Activated T-cell treated with anti-CD3 and anti-CD28 coated beads, Interleukin-2, amount 50 U/mL, for 4 hours (primary cell): Measurements from ENCODE around the gene PRUNE2. TPM values are rescaled to one million over a fixed set of nuclear protein-coding genes. Genes with fewer than 3 reads are reported as not detected.
"Not testable (repeated sequence)": the region's sequence is repeated elsewhere in the genome, so short reads cannot be mapped to it uniquely, and the experiment has no call there.

ENCODE experiments used
- ATAC-seq, 2 donors: fragments of 200-7000 bp; cut with Tn5 transposase; one replicate each; pipeline ENCODE4 v1.10.0; 2021
- DNase-seq: peaks from one replicate; pipeline ENCODE4 v3.0.0-alpha.2; 2020
- H3K27me3 Mint-ChIP-seq: one replicate; pipeline ENCODE4 v1.8.0; 2021; ENCODE audit warnings: low read depth, mixed read lengths
- H3K36me3 Mint-ChIP-seq: one replicate; pipeline ENCODE4 v1.8.0; 2022; ENCODE audit warnings: mixed read lengths; ENCODE audit not compliant: insufficient read depth
- H3K4me1 Mint-ChIP-seq: one replicate; pipeline ENCODE4 v1.8.0; 2021; ENCODE audit warnings: low read depth, mixed read lengths
- H3K4me3 Mint-ChIP-seq: one replicate; pipeline ENCODE4 v1.8.0; 2021; ENCODE audit warnings: mild to moderate bottlenecking, moderate library complexity, mixed read lengths
- H3K9me3 Mint-ChIP-seq: one replicate; pipeline ENCODE4 v1.8.0; 2021; ENCODE audit warnings: mixed read lengths
- total RNA-seq, 3 donors: library from RNA; stranded (reverse); gene quantifications; one replicate each; pipeline ENCODE4 v1.2.1, GENCODE V29; 2021

The PRUNE2 gene
- total RNA-seq, 3 donors from 2014 or later: 0.05 to 0.08 TPM; not detected in 1

- Mint-ChIP-seq H3K27me3 (peaks cover 36% of the 10 kb centered on the region), H3K9me3 (no peaks in the 10 kb centered on the region), H3K4me1 (peaks cover 8% of the 10 kb centered on the region), H3K36me3 (no peaks in the 10 kb centered on the region), H3K4me3 (no peak overlapping the region)
- peak in 1 of 2 donors; percentile 76 for ATAC-seq
- DNase-seq: no peak
These were observed 218.0 kb downstream of the PRUNE2 start for GRCh38 chr9:76687861-76688391.

GRCh38 chr9:76686756-76687155 lies 219.2 kb downstream of the PRUNE2 start:
- no peaks in the 10 kb centered on the region for H3K9me3 Mint-ChIP-seq
- H3K4me1 Mint-ChIP-seq: peaks cover 2% of the 10 kb centered on the region
- H3K27me3 Mint-ChIP-seq: peaks cover 26% of the 10 kb centered on the region
- H3K4me3 Mint-ChIP-seq: no peak overlapping the region
- DNase-seq: no peak
- no peaks in the 10 kb centered on the region for H3K36me3 Mint-ChIP-seq
- ATAC-seq: no peak

- Mint-ChIP-seq H3K27me3 (peaks cover 13% of the 10 kb centered on the region), H3K4me1 (peaks cover 7% of the 10 kb centered on the region), H3K4me3 (no peak overlapping the region), H3K36me3 (no peaks in the 10 kb centered on the region), H3K9me3 (no peaks in the 10 kb centered on the region)
- DNase-seq (no peak), ATAC-seq (no peak)
These were observed 221.7 kb downstream of the PRUNE2 start for GRCh38 chr9:76684213-76684612.

- Mint-ChIP-seq H3K9me3 (no peaks in the 10 kb centered on the region), H3K27me3 (peaks cover 2% of the 10 kb centered on the region), H3K36me3 (no peaks in the 10 kb centered on the region), H3K4me1 (peaks cover 7% of the 10 kb centered on the region), H3K4me3 (no peak overlapping the region)
- DNase-seq (no peak), ATAC-seq (no peak)
These were observed 224.4 kb downstream of the PRUNE2 start for GRCh38 chr9:76681556-76681955.

- Mint-ChIP-seq H3K4me3 (no peak overlapping the region), H3K9me3 (no peaks in the 10 kb centered on the region), H3K27me3 (peaks cover 2% of the 10 kb centered on the region), H3K36me3 (no peaks in the 10 kb centered on the region), H3K4me1 (peaks cover 7% of the 10 kb centered on the region)
- ATAC-seq: peak; percentile 72 to 88
- DNase-seq: no peak
These were observed 225.0 kb downstream of the PRUNE2 start for GRCh38 chr9:76680716-76681425.

GRCh38 chr9:76677481-76678055 lies 228.3 kb downstream of the PRUNE2 start:
- peaks cover 2% of the 10 kb centered on the region for H3K27me3 Mint-ChIP-seq
- no peaks in the 10 kb centered on the region for H3K36me3 Mint-ChIP-seq
- H3K4me3 Mint-ChIP-seq: no peak overlapping the region
- ATAC-seq: no peak
- peaks cover 7% of the 10 kb centered on the region for H3K4me1 Mint-ChIP-seq
- no peaks in the 10 kb centered on the region for H3K9me3 Mint-ChIP-seq
- no peak for DNase-seq

GRCh38 chr9:76676857-76677256 lies 229.1 kb downstream of the PRUNE2 start:
- Mint-ChIP-seq H3K4me1 (peaks cover 7% of the 10 kb centered on the region), H3K27me3 (peaks cover 2% of the 10 kb centered on the region), H3K36me3 (no peaks in the 10 kb centered on the region), H3K4me3 (no peak overlapping the region), H3K9me3 (no peaks in the 10 kb centered on the region)
- ATAC-seq: no peak
- DNase-seq: no peak

- Mint-ChIP-seq H3K27me3 (peaks cover 8% of the 10 kb centered on the region), H3K4me3 (no peak overlapping the region), H3K4me1 (peaks cover 2% of the 10 kb centered on the region), H3K9me3 (no peaks in the 10 kb centered on the region), H3K36me3 (no peaks in the 10 kb centered on the region)
- no peak for DNase-seq
- ATAC-seq: no peak
These were observed 238.4 kb downstream of the PRUNE2 start for GRCh38 chr9:76667521-76667957.

- H3K4me1 Mint-ChIP-seq, ATAC-seq, H3K4me3 Mint-ChIP-seq, H3K36me3 Mint-ChIP-seq, H3K9me3 Mint-ChIP-seq, DNase-seq, H3K27me3 Mint-ChIP-seq: not testable (repeated sequence)
These were observed 239.9 kb downstream of the PRUNE2 start for GRCh38 chr9:76665966-76666365.

GRCh38 chr9:76665458-76665857 lies 240.5 kb downstream of the PRUNE2 start:
- peaks cover 8% of the 10 kb centered on the region for H3K27me3 Mint-ChIP-seq
- no peaks in the 10 kb centered on the region for H3K36me3 Mint-ChIP-seq
- no peak for ATAC-seq
- H3K4me3 Mint-ChIP-seq: no peak overlapping the region
- no peak for DNase-seq
- H3K9me3 Mint-ChIP-seq: no peaks in the 10 kb centered on the region
- peaks cover 2% of the 10 kb centered on the region for H3K4me1 Mint-ChIP-seq

- no peaks in the 10 kb centered on the region for H3K4me1 Mint-ChIP-seq
- no peaks in the 10 kb centered on the region for H3K36me3 Mint-ChIP-seq
- peaks cover 8% of the 10 kb centered on the region for H3K27me3 Mint-ChIP-seq
- H3K9me3 Mint-ChIP-seq: no peaks in the 10 kb centered on the region
- DNase-seq (no peak), ATAC-seq (no peak)
- no peak overlapping the region for H3K4me3 Mint-ChIP-seq
These were observed 241.8 kb downstream of the PRUNE2 start for GRCh38 chr9:76664120-76664519.

- no peak for ATAC-seq
- no peak overlapping the region for H3K4me3 Mint-ChIP-seq
- DNase-seq: no peak
- H3K4me1 Mint-ChIP-seq: peaks cover 10% of the 10 kb centered on the region
- no peaks in the 10 kb centered on the region for H3K9me3 Mint-ChIP-seq
- no peaks in the 10 kb centered on the region for H3K36me3 Mint-ChIP-seq
- no peaks in the 10 kb centered on the region for H3K27me3 Mint-ChIP-seq
These were observed 243.2 kb downstream of the PRUNE2 start for GRCh38 chr9:76662476-76663281.

GRCh38 chr9:76658510-76659231 lies 247.2 kb downstream of the PRUNE2 start:
- Mint-ChIP-seq H3K4me3 (no peak overlapping the region), H3K27me3 (no peaks in the 10 kb centered on the region), H3K36me3 (no peaks in the 10 kb centered on the region), H3K9me3 (no peaks in the 10 kb centered on the region), H3K4me1 (peaks cover 30% of the 10 kb centered on the region)
- DNase-seq (no peak), ATAC-seq (peak; percentile 63 to 72)

- no peaks in the 10 kb centered on the region for H3K9me3 Mint-ChIP-seq
- H3K27me3 Mint-ChIP-seq: no peaks in the 10 kb centered on the region
- no peak for ATAC-seq
- H3K4me3 Mint-ChIP-seq: no peak overlapping the region
- peaks cover 36% of the 10 kb centered on the region for H3K4me1 Mint-ChIP-seq
- DNase-seq: no peak
- H3K36me3 Mint-ChIP-seq: no peaks in the 10 kb centered on the region
These were observed 248.6 kb downstream of the PRUNE2 start for GRCh38 chr9:76657265-76657664.
